ENCODE measurements around the gene FBXW7. TPM values are rescaled to one million over a fixed set of nuclear protein-coding genes. Genes with fewer than 3 reads are reported as not detected.

Gene FBXW7
- polyA plus RNA-seq, 1 of the 3 experiments (the other 2 are of a cell fraction) = 7.7 TPM

- Histone ChIP-seq H3K27ac (ENCODE audit: low read depth in 2 of 2, low read length in 1 of 2) (peak overlapping the region in 1 of 2 experiments; percentile 48; a peak in 3 of 4 replicates), H3K36me3 (replicated peaks in 1 of 2; ENCODE audit: control insufficient read depth in 1 of 2, insufficient read depth in 2 of 2, low read length in 1 of 2) (no peaks in the 10 kb centered on the region), H3K4me3 (ENCODE audit: low read depth in 2 of 2, low read length in 1 of 2) (no peak overlapping the region), H3F3A (replicated peaks; ENCODE audit: insufficient read depth) (peaks cover 10% of the 10 kb centered on the region), H4K20me1 (ENCODE audit: insufficient read depth) (no peaks in the 10 kb centered on the region; the same call in 1 of the 2 replicates), H3K79me2 (ENCODE audit: insufficient read depth) (0 out of 2 replicates have a peak, but pooled peaks cover 4% of the 10 kb centered on the region), H2AFZ (ENCODE audit: low read depth) (no peak overlapping the region), H3K9me2 (no peaks in the 10 kb centered on the region), H3K9ac (no peak overlapping the region), H3K4me2 (no peak overlapping the region), H3K4me1 (ENCODE audit: control insufficient read depth in 1 of 2, insufficient read depth in 2 of 2, low read depth in 1 of 2, low read length in 1 of 2) (peaks cover 0 to 12% of the 10 kb centered on the region in 2 experiments; a peak in 1 of 4 replicates), H3K27me3 (ENCODE audit: insufficient read depth) (no peaks in the 10 kb centered on the region), H3K9me3 (no peaks in the 10 kb centered on the region; the same call in 1 of the 2 replicates)
- ChIA-PET POLR2A (no interaction called here), CTCF (no interaction called here)
- no peak for TF ChIP-seq MAX (IDR thresholded peaks at IDR 0.05; ENCODE audit: low read depth)
- 0 out of 2 replicates have a peak, but pooled peaks have one; percentile 29 for TF ChIP-seq MEF2A (IDR thresholded peaks at IDR 0.05; ENCODE audit: borderline replicate concordance, low read depth)
- peak; percentile 37 for TF ChIP-seq PBX3 (IDR thresholded peaks at IDR 0.05)
- no peak for TF ChIP-seq EZH2phosphoT487 (IDR thresholded peaks at IDR 0.05; ENCODE audit: borderline replicate concordance, low read depth)
- DNase-seq = no peak
These were observed 172.8 kb downstream of the FBXW7 start for GRCh38 chr4:152363086-152363485.

GRCh38 chr4:152360045-152360410 is 175.9 kb downstream of the FBXW7 start:
- no peak overlapping the region for H3K4me2 ChIP-seq
- H4K20me1 ChIP-seq (ENCODE audit: insufficient read depth) = no peaks in the 10 kb centered on the region; the same call in 1 of the 2 replicates
- H3K4me3 ChIP-seq (ENCODE audit: low read depth in 2 of 2, low read length in 1 of 2) = no peak overlapping the region
- H3F3A ChIP-seq (replicated peaks; ENCODE audit: insufficient read depth) = peaks cover 12% of the 10 kb centered on the region
- no peak for TF ChIP-seq MAX (IDR thresholded peaks at IDR 0.05; ENCODE audit: low read depth)
- TF ChIP-seq MXI1 (IDR thresholded peaks at IDR 0.05; ENCODE audit: low read depth, low read length) = no peak
- no peak for TF ChIP-seq EZH2phosphoT487 (IDR thresholded peaks at IDR 0.05; ENCODE audit: borderline replicate concordance, low read depth)
- no peak for TF ChIP-seq RCOR1 (IDR thresholded peaks at IDR 0.05; ENCODE audit: low read length)
- TF ChIP-seq YY1 (IDR thresholded peaks at IDR 0.05; ENCODE audit: low read depth) = no peak
- no peak for TF ChIP-seq RXRA (IDR thresholded peaks at IDR 0.05; ENCODE audit: borderline replicate concordance, low read depth)
- no peak for TF ChIP-seq USF1 (IDR thresholded peaks at IDR 0.05; ENCODE audit: borderline replicate concordance, low read depth)
- TF ChIP-seq GABPA (IDR thresholded peaks at IDR 0.05; ENCODE audit: low read depth) = no peak
- TF ChIP-seq GATA2 (CRISPR knock-in tag; IDR thresholded peaks at IDR 0.05) = no peak
- no peak for TF ChIP-seq CTCF (IDR thresholded peaks at IDR 0.05)
- no peak for TF ChIP-seq TAF1 (IDR thresholded peaks at IDR 0.05; ENCODE audit: borderline replicate concordance, low read depth, low read length)
- TF ChIP-seq NRF1 (IDR thresholded peaks at IDR 0.05; ENCODE audit: low read depth, low read length) = no peak
- TF ChIP-seq FOXJ3 (CRISPR knock-in tag; IDR thresholded peaks at IDR 0.05) = no peak
- no peak overlapping the region for H3K9ac ChIP-seq
- H2AFZ ChIP-seq (ENCODE audit: low read depth) = no peak overlapping the region
- no peaks in the 10 kb centered on the region for H3K36me3 ChIP-seq (replicated peaks in 1 of 2; ENCODE audit: control insufficient read depth in 1 of 2, insufficient read depth in 2 of 2, low read length in 1 of 2)
- H3K27ac ChIP-seq (ENCODE audit: low read depth in 2 of 2, low read length in 1 of 2) = no peak overlapping the region
- no peak for DNase-seq
- WGBS (ENCODE audit: low lambda C conversion rate) = 90% methylated on average over 1 of the region's 1 CpG
- no peaks in the 10 kb centered on the region for H3K79me2 ChIP-seq (ENCODE audit: insufficient read depth)
- H3K9me3 ChIP-seq = no peaks in the 10 kb centered on the region
- no peaks in the 10 kb centered on the region for H3K9me2 ChIP-seq
- POLR2A ChIA-PET = no interaction called here
- CTCF ChIA-PET = interaction anchor here (1.4 kb wide), 1 partner anchor 10 kb away, joined by 3 read pairs; no protein-coding TSS in a partner anchor
- H3K27me3 ChIP-seq (ENCODE audit: insufficient read depth) = no peaks in the 10 kb centered on the region
- peaks cover 0 to 12% of the 10 kb centered on the region in 2 experiments; a peak in 2 of 4 replicates for H3K4me1 ChIP-seq (ENCODE audit: control insufficient read depth in 1 of 2, insufficient read depth in 2 of 2, low read depth in 1 of 2, low read length in 1 of 2)
